GOT3 (cell line): ENCODE measurements around the gene HSPA1L.

ENCODE experiments used
- DNase-seq: peaks from one replicate; lab custom pipeline; 2025; ENCODE audit warnings: mixed read lengths; lab: John Stamatoyannopoulos, UW

HSPA1L gene

DNA sequence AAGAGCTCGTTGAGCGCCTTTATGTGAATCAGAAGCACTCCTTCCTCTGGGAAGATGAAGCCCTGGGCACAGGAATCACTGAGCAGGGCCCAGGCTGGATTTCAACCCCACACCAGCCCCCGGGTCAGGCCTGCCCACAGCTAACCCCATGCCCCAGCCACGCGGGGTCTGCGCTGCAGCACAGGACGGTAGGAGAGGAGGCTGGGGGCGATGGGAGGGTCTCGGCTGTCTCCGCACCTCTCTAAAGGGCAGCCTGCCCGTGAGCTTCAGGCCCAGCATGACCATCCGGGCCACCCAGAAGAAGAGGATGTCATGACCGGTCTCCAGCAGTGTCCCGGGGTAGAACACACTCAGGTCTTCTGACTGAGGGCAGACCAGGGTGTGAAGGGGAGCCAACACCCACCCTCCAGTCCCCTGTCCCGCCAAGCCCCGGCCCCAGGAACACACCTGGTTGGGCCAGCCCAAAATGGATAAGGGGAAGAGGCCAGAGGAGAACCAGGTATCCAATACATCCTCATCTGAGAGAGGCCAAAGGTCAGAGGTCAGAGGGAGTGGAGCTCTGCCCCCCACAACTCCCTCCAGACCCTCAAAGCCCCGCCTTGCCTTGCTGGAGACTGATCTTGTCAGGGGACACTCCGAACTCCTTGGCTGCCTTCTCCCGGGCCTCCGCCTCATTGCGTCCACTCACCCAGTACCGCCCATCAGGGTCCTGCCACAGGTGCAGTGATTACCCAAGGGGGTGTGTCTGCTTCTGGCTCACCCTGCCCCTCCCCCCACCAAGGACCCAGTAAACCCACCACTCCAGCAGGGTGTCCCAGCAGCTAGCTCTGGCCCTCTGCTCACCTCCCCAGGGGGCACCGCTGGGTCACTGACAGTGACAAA is 33.6 kb downstream of the HSPA1L start:
- DNase-seq: no peak

DNA sequence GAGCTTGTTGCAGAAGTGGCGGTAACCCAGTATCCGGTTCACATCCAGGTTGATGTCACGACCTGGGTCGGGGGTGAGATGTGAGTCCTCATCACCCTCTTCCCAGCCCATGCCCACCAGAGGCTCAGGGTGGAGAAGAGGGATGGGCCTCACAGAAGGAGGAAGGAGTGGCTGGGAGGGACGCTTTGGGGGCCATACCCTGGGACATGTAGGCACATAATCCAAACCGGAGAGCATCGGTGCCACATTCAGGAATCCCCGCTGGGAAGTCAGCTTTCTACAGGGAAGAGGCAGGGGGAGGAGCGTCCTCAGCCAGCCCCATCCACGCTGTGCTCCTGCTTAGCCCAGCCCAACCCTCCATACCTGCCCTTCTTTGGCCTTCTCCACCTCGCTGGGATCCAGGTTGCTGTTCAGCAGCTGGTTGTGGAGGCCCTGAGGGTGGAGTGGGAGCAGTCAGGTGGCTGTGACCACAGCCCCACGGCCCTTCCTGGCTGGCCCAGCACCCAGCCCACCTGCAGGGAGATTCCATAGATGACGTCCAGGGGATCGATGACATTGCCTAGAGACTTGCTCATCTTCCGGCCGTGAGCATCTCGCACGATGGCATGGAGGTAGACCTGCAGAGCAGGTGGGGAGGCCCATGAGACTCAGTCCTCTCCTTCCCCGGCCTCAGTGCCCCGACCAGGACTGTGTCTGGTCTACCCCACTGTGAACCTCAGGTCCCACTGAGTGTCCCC is 34.4 kb downstream of the HSPA1L start:
- DNase-seq: no peak

DNA sequence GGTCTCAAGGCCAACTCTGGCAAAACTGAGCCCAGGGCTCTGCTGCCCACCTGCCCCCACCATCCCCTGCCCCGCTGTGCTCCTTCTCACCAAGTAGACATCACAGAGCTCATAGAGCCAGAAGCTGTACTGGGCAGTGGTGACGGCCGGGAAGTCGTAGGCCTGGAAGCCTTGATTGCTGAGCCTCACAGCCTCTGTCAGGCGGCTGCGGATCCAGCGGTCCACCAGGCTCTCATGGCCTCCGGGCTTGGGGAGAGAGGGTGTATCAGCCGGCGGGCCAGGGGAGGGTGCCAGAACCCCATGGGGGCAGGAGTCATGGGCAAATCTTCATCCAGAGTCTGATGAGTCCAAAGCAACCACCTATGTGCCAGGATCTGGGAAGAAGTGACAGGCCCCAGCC is 35.2 kb downstream of the HSPA1L start:
- DNase-seq: no peak

DNA sequence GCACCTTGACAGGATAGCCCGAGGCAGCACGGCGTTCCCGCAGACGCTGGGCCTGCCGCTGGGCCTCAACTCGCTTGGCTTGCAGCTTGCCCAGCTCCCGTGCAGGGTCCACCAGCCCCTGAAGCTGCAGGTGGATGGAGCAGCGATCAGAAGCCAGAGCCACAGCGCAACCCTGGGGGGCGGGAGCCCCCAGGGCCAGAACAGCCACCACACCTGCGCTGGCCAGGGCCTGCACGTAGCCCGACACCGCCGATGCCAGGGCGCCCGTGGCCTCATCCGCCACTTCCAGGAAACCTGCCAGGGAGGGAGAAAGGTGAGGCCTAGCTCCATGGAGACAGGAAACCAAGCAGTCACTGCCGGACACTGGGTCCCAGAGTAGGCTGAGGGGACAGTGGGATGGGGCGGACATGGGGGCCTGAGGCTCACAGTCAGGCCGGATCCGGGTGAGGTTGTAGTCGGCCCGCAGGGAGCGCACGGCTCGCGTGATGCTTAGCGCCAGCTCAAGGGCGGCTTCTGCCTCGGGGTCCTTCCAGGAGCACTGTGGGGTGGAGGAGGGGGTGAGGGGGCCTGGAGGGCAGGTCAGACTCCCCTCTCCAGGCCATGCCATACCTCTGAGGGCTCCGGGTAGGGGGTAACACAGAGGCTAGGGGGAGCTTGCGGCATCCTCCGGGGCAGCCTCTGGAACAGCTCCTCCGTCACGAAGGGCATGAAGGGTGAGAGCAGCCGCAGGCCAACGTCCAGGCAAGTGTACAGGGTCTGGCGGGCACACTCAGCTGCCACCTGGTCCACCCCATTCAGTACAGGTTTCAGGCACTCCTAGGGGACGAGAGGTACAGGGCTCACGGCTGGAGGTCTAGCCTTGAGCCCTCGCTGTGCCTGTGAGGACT is 35.8 kb downstream of the HSPA1L start:
- no peak for DNase-seq

DNA sequence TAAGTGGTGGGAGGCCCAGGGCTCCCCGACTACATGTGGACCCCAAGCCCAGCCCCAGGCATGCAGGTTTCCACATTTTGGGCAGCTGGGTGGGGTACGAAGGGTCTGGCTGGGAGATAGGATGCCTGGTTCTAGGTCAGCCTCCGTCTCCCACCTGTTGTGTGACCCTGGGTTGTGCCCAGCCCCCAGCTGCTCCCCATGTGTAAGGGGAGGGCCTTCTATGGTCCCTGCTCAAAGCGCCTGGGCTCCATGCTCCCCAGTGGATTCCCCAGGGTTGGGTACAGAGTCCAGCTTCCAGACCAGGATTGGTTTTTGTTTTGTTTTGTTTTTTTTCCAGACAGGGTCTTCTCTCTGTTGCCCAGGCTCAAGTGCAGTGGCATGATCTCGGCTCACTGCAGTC is 36.9 kb downstream of the HSPA1L start:
- no peak for DNase-seq

DNA sequence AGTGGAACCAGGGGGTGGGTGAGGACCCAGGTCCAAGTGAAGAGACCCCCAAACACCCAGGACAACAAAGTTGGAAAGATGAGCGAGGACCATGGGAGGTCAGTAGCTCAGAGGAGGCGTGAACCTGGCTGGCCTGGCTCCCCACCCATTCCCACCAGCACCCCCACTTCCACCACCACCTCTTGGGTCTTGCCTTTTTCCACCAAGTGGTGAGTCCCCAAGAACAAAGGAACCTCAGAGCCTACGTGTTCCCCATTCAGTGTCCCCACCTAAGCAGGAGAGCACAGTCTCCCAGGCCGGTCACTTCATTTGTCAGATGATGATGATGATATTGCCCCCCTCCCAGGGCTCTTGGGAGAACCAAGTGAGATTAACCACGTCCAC is 37.4 kb downstream of the HSPA1L start:
- DNase-seq: no peak

DNA sequence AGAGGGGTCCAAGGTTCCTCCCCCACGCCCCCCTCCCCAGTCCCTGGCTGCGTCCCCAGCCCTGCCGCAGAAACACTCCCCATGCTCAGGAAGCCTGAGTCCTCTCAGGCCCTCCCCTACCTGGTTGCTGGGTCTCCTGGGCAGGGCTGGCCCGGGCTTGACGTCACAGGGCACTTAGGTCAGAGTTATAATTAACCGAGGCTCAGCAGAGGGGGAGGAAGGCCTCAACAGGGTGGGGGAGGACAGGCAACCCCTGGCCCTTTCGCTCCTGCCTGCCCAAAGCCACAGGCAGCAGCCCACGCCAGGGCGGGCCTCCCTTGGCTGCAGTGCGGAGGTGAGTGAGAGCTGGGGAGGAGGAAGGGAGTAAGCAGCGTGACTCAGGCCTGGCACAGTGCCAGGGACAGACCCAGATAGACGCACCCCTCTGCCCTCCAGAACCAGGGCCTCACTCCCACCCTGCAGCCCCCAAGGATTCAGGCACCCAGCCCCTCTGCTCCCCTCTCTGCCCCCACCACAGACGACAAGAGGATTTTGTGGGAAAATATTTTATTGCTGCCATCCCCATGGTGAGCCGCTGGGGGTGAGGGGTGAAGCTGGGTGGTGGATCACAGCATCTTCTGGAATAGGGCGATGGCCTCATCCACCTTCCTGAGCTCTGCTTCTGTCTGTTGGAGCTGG is 38.0 kb downstream of the HSPA1L start, which contains the start of gene VWA7:
Gene VWA7 (minus strand): TSS at position 340 of the 678 bp plus-strand sequence. CDS start 549 bp downstream, outside the sequence.
- no peak for DNase-seq

DNA sequence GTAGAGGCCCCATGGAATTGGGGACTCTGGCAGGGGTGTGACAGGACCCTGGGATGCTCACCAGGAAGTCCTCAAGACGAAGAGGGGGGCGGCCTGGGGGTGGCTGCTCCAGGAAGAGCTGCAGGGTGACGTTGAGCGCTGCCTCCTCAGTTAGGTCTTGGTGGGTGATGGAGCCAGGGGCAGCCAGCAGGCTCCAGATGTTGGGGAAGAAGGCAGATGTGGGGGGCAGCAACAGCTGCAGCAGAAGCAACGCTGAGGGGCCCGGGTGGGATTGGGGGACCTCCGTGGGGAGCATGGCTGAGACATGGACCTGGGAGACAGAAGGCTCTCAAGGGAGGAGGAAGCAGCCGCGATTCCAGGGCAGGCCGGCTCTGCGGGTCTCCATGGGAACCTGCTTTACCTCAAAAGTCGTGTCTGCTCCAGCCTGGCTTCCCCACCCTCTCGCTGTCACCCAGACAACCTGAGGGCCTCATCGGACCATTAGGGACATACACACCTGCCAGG is 38.5 kb downstream of the HSPA1L start:
- no peak for DNase-seq

DNA sequence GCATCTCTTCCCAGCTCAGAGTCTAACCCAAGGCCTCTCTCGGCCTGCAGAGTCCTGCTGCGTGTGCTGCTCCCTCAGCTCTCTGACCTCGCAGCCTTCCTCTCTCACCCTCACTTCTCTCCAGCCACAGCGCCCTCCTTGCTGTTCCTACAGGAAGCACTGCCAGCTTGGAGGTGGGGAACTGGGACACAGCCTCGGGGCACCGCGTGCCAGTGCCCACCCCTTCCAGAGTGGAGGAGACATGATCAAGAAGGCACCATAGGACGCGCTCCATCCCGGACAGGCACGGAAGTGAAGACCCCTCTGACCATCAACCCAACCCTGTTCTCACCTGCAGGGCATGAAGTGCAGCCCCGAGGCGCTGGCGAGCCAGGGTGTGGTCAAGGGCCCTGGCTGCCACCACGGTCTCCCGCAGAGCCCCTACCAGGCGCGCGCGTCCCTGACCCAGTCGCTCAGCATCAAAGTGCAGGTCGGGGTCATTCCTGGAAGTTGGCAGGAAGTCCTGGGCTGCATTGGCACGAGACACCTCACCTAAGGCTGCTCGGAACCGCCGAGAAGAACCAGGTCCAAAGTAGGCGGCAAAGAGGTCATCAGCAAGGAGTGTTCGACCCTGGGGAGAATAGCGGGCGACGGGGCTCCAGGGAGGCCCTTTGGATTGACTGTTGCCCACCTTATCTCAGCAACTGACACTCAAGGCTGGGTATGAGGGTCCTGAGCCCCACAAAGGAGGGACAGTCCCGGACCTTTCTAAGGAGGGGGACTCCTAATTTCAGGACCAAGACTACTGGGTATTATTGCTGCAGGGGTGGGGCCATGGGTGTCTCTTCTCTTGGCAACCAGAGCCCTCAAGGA is 39.2 kb downstream of the HSPA1L start:
- no peak for DNase-seq

DNA sequence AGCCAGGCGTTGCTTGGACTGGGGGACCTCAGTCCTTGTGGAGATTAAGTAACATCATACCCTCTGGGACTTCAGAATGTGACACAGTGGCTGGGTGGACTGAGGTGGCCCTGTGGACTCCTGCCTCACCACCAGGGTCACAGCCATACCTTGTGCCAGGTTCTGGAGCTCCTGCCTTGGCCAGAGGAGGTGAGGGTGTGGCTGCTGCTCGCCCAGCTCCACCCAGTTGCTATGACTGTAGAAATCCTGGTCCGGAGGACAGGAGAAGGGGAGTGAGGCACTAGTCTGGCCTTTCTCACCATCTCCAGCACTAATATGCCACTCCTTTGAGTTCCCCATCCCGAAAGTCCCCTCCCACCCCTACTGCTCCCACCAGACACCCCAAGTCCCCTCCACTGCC is 39.9 kb downstream of the HSPA1L start:
- no peak for DNase-seq

DNA sequence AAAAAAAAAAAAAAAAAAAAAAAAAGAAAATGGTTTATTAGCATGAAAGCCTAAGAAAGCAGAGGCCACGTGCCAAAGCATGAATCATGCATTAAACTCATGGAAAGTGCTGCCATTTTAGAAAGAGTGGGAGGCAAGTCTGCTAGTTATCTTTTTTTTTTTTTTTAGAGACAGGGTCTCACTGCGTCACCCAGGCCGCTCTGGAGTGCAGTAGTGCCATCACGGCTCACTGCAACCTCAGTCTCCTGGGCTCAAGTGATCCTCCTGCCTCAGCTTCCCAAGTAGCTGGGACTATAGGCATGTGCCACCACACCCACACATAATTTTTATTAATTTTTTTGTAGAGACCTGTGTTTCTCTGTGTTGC is 43.1 kb downstream of the HSPA1L start:
- no peak for DNase-seq

DNA sequence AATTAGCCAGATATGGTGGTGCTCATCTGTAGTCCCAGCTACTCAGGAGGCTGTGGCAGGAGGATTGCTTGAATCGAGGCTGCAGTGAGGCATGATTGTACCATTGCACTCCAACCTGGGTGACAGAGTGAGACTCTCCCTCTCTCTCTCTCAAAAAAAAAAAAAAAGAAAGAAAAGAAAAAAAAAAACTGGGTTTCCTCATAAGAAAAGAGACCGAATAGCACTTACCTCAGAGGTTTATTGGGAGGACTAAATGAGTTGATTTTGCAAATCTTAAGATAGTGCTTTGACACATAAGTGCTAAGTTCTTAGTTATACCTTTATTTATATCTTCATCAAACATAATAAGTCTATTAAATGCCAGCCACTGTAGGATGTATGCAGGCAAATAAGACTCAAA is 44.2 kb downstream of the HSPA1L start:
- DNase-seq: no peak

DNA sequence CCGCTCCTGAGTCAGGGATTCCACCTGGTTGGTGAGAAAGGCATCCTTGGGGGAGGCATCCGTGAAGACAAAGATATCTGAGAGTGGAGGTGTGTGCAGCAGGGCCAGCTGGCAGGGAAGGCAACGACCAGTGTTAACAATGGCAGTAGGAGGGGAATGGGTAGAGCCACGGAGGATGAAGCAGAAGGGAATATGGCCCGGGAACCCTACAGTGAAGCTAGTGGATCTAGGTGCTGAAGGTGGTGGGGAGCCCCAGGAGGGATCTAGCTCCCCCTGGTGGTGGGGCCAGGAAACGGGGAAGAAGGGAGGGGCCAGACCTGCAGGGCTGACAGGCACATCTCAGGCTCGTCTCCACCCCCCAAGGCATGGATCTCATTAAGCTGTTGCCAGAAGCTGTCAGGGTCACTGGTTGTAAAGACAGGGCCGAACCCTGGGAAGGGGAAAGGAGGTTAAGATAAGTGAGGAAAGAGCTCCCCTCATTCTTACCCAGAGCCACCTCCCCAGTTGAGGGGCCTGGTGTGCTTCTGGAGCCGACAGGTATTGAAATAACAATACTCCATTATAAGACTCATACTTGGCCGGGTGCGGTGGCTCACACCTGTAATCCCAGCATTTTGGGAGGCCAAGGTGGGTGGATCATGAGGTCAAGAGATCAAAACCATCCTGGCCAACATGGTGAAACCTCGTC is 45.3 kb downstream of the HSPA1L start:
- DNase-seq: no peak

DNA sequence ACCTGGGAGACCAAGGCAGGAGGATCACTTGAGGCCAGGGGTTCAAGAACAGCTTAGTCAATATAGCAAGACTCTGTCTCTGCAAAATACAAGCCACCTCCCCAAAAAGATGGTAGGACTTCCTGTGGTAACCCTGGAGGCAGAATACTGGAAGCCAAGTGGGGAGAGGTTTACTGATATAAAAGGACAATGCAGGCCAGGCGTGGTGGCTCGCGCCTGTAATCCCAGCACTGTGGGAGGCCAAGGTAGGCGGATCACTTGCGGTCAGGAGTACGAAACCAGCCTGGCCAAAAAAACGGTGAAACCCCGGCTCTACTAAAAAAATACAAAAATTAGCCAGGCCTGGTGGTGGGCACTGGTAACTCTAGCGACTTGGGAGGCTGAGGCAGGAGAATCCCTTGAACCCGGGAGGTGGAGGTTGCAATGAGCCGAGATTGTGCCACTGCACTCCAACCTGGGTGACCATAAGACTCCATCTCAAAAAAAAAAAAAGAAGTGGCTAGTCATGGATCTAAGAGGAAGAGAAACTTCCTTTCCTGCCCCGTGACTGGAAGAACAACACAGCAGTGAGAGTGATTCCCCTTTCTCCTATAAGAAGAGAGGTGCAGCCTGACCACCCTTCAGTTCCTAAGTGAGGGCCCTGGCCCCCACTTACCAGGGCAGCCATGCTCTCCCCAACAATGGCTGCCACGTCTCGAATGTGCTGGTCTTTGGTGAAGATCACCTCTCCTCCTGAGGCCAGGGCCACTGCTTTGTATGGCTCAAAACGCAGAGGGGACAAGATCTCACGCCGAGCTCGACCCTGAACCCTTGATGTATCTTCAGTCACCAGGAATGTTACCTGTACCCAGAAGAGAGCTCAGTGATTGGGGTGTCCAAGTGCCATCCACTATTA is 46.5 kb downstream of the HSPA1L start:
- no peak for DNase-seq

DNA sequence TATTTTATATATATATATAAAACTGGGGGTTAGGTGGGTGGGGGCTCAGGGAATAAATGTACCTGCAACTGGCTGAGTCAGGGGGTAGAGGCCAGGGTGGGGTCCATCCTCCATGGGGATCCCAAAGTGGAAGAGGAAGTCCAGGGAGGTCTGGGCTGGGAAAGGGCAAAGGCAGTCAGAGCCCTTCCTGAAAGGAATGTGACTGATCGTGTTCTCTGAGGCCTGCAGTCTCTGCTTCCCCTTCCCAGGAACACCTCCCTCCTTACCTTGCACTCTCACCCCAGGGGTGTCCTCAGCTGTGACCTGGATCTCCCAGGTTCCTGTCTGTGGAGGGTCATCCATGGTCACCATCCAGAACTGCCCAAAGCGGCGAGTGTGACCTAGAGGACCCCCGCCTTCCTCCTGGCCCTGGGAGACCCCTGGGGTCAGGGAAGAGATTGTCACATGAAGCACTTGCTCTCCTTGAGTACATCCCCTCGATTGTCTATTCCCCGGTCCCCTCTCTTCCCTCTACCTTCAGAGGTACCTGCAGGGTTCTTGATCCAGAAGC is 47.9 kb downstream of the HSPA1L start:
- DNase-seq: no peak

DNA sequence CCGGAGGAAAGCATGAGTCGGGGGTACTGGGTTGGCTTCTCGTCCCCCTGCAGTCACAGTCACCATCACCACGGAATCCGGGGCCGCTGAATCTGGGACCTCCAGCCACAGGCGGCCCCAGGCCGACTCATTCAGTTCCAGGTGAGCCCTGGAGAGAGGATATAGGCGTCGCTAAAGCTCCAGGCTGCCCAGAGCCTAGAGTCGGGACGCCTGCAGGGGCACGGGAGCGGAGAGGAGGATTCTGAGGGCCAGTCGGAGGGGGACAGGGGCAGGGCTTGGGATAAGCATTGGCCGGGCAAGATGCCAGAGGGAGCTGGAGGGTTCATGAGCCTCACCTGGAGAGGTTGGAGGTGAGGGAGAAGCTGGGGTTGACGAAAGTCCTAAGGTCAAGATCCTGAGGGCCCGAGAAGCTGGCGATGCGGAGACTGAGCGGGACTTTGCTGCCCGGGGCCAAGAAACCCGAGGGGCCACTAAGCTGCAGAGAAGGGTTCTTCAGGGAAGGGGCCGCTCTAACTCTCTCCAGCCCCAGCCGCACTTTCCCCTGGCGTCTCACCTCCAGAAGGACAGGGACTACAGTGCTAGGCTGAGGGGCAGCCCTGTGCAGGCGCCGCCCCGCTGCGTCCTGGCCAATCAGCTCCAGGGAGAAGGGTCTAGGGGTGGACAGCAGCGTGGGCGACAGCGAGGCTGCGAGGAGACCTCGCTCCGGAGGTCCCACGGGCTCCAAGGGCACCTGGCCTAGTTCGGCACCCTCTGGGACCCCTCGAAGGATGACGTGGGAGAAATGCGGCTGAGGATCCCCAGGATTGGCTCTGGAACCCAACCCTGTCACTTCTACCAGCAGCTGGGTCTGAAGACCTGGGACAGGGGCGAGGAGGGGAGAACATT is 48.9 kb downstream of the HSPA1L start:
- DNase-seq: no peak

DNA sequence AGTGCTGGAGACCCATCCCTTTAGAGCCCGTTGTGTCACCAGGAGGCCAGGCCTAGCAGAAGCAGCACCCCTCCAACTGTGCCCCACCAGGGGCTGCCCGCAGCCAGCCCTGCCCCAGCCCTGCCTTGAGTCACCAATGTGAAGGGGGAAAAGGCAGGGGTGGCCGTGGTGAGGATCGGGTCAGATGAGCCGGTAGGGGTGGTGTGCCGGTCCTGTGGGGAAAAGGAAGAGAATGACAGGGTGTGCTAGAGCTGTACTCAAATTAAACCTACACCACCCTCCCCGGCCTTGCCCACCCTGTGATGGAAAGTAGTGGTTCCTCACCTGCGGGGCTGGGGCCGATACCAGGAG is 49.5 kb downstream of the HSPA1L start:
- DNase-seq: no peak

DNA sequence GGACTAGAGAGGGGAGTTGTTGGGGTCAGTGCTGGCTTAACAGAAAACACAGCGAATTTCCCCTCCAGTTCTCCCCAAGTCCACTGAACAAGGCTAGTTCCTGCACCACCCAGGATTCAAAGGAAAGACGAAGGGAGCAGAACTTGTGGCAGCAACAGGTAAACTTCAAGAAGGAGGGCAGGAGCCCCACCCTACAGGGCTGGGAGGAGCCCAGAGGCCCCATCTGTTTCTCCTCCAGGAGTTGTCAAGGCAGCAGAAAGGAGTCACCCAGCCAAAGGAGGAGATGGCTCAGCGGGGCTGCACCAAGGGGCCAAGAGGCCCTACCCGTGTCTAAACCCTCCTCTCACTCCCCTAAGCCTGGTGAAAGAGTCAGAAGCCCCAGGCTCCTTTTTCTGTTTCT is 50.9 kb downstream of the HSPA1L start:
- DNase-seq: no peak
